HG02973 (cell line): ENCODE measurements around the gene EXOC5.
A peak's percentile ranks its signal among the peaks of the same experiment; 100 is the strongest.

ENCODE experiments used
- ATAC-seq: cut with Tn5 transposase; IDR thresholded peaks from one replicate; pipeline ENCODE4 v1.9.1; 2021; ENCODE audit warnings: moderate library complexity; ENCODE audit not compliant: unreplicated experiment

EXOC5 gene

GRCh38 chr14:57268161-57269069, at the start of gene EXOC5, which contains the start of gene AP5M1:
Gene EXOC5, minus strand, starts transcription at chr14:57268905. Its CDS starts 257 bp downstream, at chr14:57268648.
Gene AP5M1, plus strand, starts transcription at chr14:57268971. Its CDS starts 344 bp downstream, at chr14:57269315.
- peak; percentile 84 for ATAC-seq

- ATAC-seq: peak; percentile 84
Observed at GRCh38 chr14:57317248-57317833, 48.6 kb upstream of the EXOC5 start.

- ATAC-seq: no peak
Observed at GRCh38 chr14:57314396-57315089, 45.8 kb upstream of the EXOC5 start.

GRCh38 chr14:57302883-57303282, 34.2 kb upstream of the EXOC5 start:
- no peak for ATAC-seq

GRCh38 chr14:57299511-57299910, 30.8 kb upstream of the EXOC5 start:
- ATAC-seq: no peak

- ATAC-seq: no peak
Observed at GRCh38 chr14:57297852-57298251, 29.1 kb upstream of the EXOC5 start.

- no peak for ATAC-seq
Observed at GRCh38 chr14:57295239-57295638, 26.5 kb upstream of the EXOC5 start.

- ATAC-seq: no peak
Observed at GRCh38 chr14:57293866-57294837, 25.4 kb upstream of the EXOC5 start.

GRCh38 chr14:57291692-57292647, 23.3 kb upstream of the EXOC5 start:
- ATAC-seq: no peak

- ATAC-seq: no peak
Observed at GRCh38 chr14:57290751-57291150, 22.0 kb upstream of the EXOC5 start.

- no peak for ATAC-seq
Observed at GRCh38 chr14:57287745-57288144, 19.0 kb upstream of the EXOC5 start.

GRCh38 chr14:57277062-57277461, 8.4 kb upstream of the EXOC5 start:
- ATAC-seq: no peak

- ATAC-seq: no peak
Observed at GRCh38 chr14:57275023-57275664, 6.4 kb upstream of the EXOC5 start.

- no peak for ATAC-seq
Observed at GRCh38 chr14:57274551-57274950, 5.8 kb upstream of the EXOC5 start.

- ATAC-seq: no peak
Observed at GRCh38 chr14:57273236-57273635, 4.5 kb upstream of the EXOC5 start.

GRCh38 chr14:57266065-57266464, 2.6 kb downstream of the EXOC5 start:
- ATAC-seq: no peak

- no peak for ATAC-seq
Observed at GRCh38 chr14:57262117-57262516, 6.6 kb downstream of the EXOC5 start.

- ATAC-seq: no peak
Observed at GRCh38 chr14:57261604-57262003, 7.1 kb downstream of the EXOC5 start.

- ATAC-seq: no peak
Observed at GRCh38 chr14:57259672-57260071, 9.0 kb downstream of the EXOC5 start.
